Measurements from ENCODE around the gene VWC2L. TPM values are rescaled to one million over a fixed set of nuclear protein-coding genes. Genes with fewer than 3 reads are reported as not detected.

The VWC2L gene
- total and polyA plus RNA-seq, 2 of the 8 experiments (the other 6 are each of a cell fraction or from before 2014, with no cell fraction given) = not detected

GRCh38 chr2:214367171-214367570, 43.7 kb upstream of the VWC2L start:
- Histone ChIP-seq H3K27me3 (replicated peaks in 1 of 4; ENCODE audit: control insufficient read depth in 3 of 4, extremely low read depth in 1 of 4, insufficient read depth in 3 of 4, low read length in 3 of 4) (no peaks in the 10 kb centered on the region), H3K18ac (ENCODE audit: extremely low read depth, low read length) (no peak overlapping the region), H3K4me1 (replicated peaks in 1 of 4; ENCODE audit: control insufficient read depth in 3 of 4, insufficient read depth in 4 of 4, low read length in 3 of 4) (no peaks in the 10 kb centered on the region), H3K9me3 (ENCODE audit: insufficient read depth in 2 of 2, low read depth in 1 of 2, low read length in 1 of 2) (no peaks in the 10 kb centered on the region), H3K36me3 (ENCODE audit: control insufficient read depth in 2 of 4, insufficient read depth in 4 of 4, low read length in 3 of 4) (no peaks in the 10 kb centered on the region), H3K4ac (replicated peaks; ENCODE audit: insufficient read length, low read depth, low read length) (no peak overlapping the region), H4K5ac (ENCODE audit: insufficient read length, low read depth, low read length) (no peak overlapping the region), H3K23me2 (ENCODE audit: low read depth, low read length) (no peaks in the 10 kb centered on the region; the same call in 1 of the 2 replicates), H3K79me2 (ENCODE audit: control insufficient read depth in 1 of 2, insufficient read depth in 2 of 2, low read length in 2 of 2) (no peaks in the 10 kb centered on the region), H4K20me1 (replicated peaks in 1 of 2; ENCODE audit: control insufficient read depth in 1 of 2, insufficient read depth in 2 of 2, low read length in 2 of 2) (no peaks in the 10 kb centered on the region), H3K23ac (ENCODE audit: insufficient read length) (no peak overlapping the region), H2BK120ac (replicated peaks; ENCODE audit: low read depth, low read length) (no peak overlapping the region), H2BK12ac (ENCODE audit: low read depth, low read length) (no peak overlapping the region), H3K79me1 (ENCODE audit: low read depth, low read length) (no peaks in the 10 kb centered on the region), H3K14ac (ENCODE audit: insufficient read length) (no peak overlapping the region), H2BK15ac (ENCODE audit: low read length) (no peak overlapping the region), H3K9ac (replicated peaks in 1 of 4; ENCODE audit: extremely low read depth in 1 of 4, low read depth in 3 of 4, low read length in 3 of 4) (no peak overlapping the region), H3K4me3 (ENCODE audit: extremely low read depth in 1 of 4, insufficient read depth in 2 of 4, low read depth in 3 of 4, low read length in 4 of 4) (no peak overlapping the region), H2AFZ (ENCODE audit: low read length) (no peak overlapping the region), H4K91ac (replicated peaks; ENCODE audit: insufficient read length, low read length) (no peak overlapping the region), H4K8ac (ENCODE audit: extremely low read depth, insufficient read depth, low read length) (no peak overlapping the region), H3K27ac (ENCODE audit: low read depth, low read length) (no peak overlapping the region), H2BK5ac (ENCODE audit: low read depth, low read length) (no peak overlapping the region), H3K4me2 (ENCODE audit: insufficient read depth in 1 of 2, low read depth in 2 of 2, low read length in 2 of 2) (no peak overlapping the region), H2AK5ac (ENCODE audit: low read depth, low read length) (no peak overlapping the region), H2BK20ac (ENCODE audit: low read length) (no peak overlapping the region), H3K56ac (replicated peaks; ENCODE audit: insufficient read length, low read depth, low read length) (no peak overlapping the region)
- CTCF ChIA-PET (ENCODE audit: partially characterized antibody) = interaction anchor here (1.1 kb wide), 1 partner anchor 868 kb away, joined by 6 read pairs; no protein-coding TSS in a partner anchor
- FAIRE-seq = no peak
- 88% methylated on average over 3 of the region's 3 CpGs; no CpG with 5 or more reads in 1 of the 2 experiments for WGBS, 2 experiments (ENCODE audit: extremely low coverage in 1 of 2, insufficient coverage in 1 of 2, insufficient read length in 1 of 2, insufficient replicate concordance in 2 of 2, low coverage in 1 of 2, low lambda C conversion rate in 2 of 2, missing lambda C conversion rate in 1 of 2)
- no peak for DNase-seq (ENCODE audit: low read depth in 1 of 2, low spot score in 2 of 2)
- POLR2A ChIA-PET (ENCODE audit: partially characterized antibody) = no interaction called here
- TF ChIP-seq EGR1 (IDR thresholded peaks at IDR 0.05; ENCODE audit: borderline replicate concordance, low read depth, low read length) (no peak), JUN (IDR thresholded peaks at IDR 0.05; ENCODE audit: low read depth, low read length) (no peak), RBBP5 (IDR thresholded peaks at IDR 0.05; ENCODE audit: borderline replicate concordance, low read depth, low read length) (no peak), NANOG (IDR thresholded peaks at IDR 0.05; ENCODE audit: insufficient read depth, low read depth, low read length, poor library complexity, severe bottlenecking) (no peak), GTF2F1 (IDR thresholded peaks at IDR 0.05; ENCODE audit: borderline replicate concordance, low read depth, low read length) (no peak), FOSL1 (IDR thresholded peaks at IDR 0.05; ENCODE audit: insufficient read depth, low read depth, low read length) (no peak), ATF2 (IDR thresholded peaks at IDR 0.05; ENCODE audit: low read length) (no peak), MAX (IDR thresholded peaks at IDR 0.05) (no peak), RFX5 (IDR thresholded peaks at IDR 0.05; ENCODE audit: borderline replicate concordance, low read depth, low read length) (no peak), POU5F1 (IDR thresholded peaks at IDR 0.05; ENCODE audit: low read depth, low read length) (no peak), CBX5 (IDR thresholded peaks at IDR 0.05; ENCODE audit: low read depth, low read length) (no peak), EZH2 (IDR thresholded peaks at IDR 0.05; ENCODE audit: low read depth, low read length, severe bottlenecking) (no peak), CREB1 (IDR thresholded peaks at IDR 0.05) (no peak)

Measured in H1 (cell line).